HepG2 (cell line): Measurements from ENCODE around the gene DVL3. TPM values are rescaled to one million over a fixed set of nuclear protein-coding genes. Genes with fewer than 3 reads are reported as not detected.
A peak's percentile ranks its signal among the peaks of the same experiment; 100 is the strongest.

ENCODE experiments used
- AHR ChIP-seq: IDR thresholded peaks from 2 replicates; pipeline ENCODE4 v1.6.1; 2018; ENCODE audit warnings: missing genetic modification reagents, missing compliant biosample characterization
- EP300 ChIP-seq, 3 experiments: sonication (generic) in 1 of 3; formaldehyde crosslinking in 1 of 3; IDR thresholded peaks; 2 replicates each; pipeline versions ENCODE4 v1.5.1 to v1.6.1; 2011 to 2020; ENCODE audit warnings: low read depth in 2 of 3, low read length in 2 of 3, borderline replicate concordance in 1 of 3, improper control_type of control experiment in 1 of 3, mild to moderate bottlenecking in 1 of 3, missing genetic modification reagents in 1 of 3, moderate library complexity in 1 of 3
- GABPA ChIP-seq, 2 experiments: IDR thresholded peaks; 2 replicates each; pipeline ENCODE4 v1.6.1; 2011 to 2016; ENCODE audit warnings: low read depth in 2 of 2, low read length in 1 of 2, missing biosample characterization in 1 of 2, missing genetic modification characterization in 1 of 2
- HNRNPUL1 ChIP-seq: fragments of 200-400 bp; formaldehyde crosslinking; IDR thresholded peaks from 2 replicates; pipeline ENCODE4 v1.6.1; 2017; ENCODE audit warnings: low read depth, mild to moderate bottlenecking, low read length, moderate library complexity
- MYNN ChIP-seq: sonication (generic); formaldehyde crosslinking; IDR thresholded peaks from 2 replicates; pipeline ENCODE4 v1.4.0; 2020; ENCODE audit warnings: mild to moderate bottlenecking, low read depth, missing genetic modification reagents
- MZF1 ChIP-seq: sonication (generic); formaldehyde crosslinking; IDR thresholded peaks from 2 replicates; pipeline ENCODE4 v1.8.1; 2023; ENCODE audit warnings: mild to moderate bottlenecking, missing genetic modification reagents, borderline replicate concordance
- RARA ChIP-seq: IDR thresholded peaks from 2 replicates; pipeline ENCODE4 v1.6.1; 2016; ENCODE audit warnings: missing genetic modification reagents, missing compliant biosample characterization
- SRY ChIP-seq: sonication (generic); formaldehyde crosslinking; IDR thresholded peaks from 2 replicates; pipeline ENCODE4 v1.8.0; 2022; ENCODE audit warnings: mild to moderate bottlenecking, missing genetic modification reagents
- ZNF333 ChIP-seq: sonication (generic); formaldehyde crosslinking; IDR thresholded peaks from 2 replicates; pipeline ENCODE4 v1.4.0; 2020; ENCODE audit warnings: mild to moderate bottlenecking, missing genetic modification reagents, borderline replicate concordance
- ZNF605 ChIP-seq: sonication (generic); formaldehyde crosslinking; IDR thresholded peaks from 2 replicates; pipeline ENCODE4 v1.8.0; 2022; ENCODE audit warnings: mild to moderate bottlenecking, missing genetic modification reagents
- polyA plus RNA-seq, 8 experiments: library from polyadenylated mRNA; depleted of rRNA in 3 of 8; stranded (reverse) in 7 of 8; unstranded in 1 of 8; fragments of >200 nt; fragmentation: Illumina TruSeq in 4 of 8; extraction: Trizol in 4 of 8; gene quantifications; 2 replicates each; pipeline versions ENCODE4 v1.2.1 to v1.2.3, GENCODE V29; 2011 to 2016; ENCODE audit warnings: low read depth in 4 of 8, missing spikeins in 1 of 8, mixed read lengths in 1 of 8; ENCODE audit not compliant: insufficient read depth in 1 of 8
- total RNA-seq, 5 experiments: library from RNA; depleted of rRNA; stranded (reverse); fragments of >200 nt; fragmentation: Illumina TruSeq; extraction: Trizol; gene quantifications; 2 replicates each; pipeline ENCODE4 v1.2.3, GENCODE V29; 2016; ENCODE audit warnings: low read depth in 1 of 5
- TF ChIP-seq, protein P1 (sequence below), 2 experiments: sonication (generic) in 1 of 2; formaldehyde crosslinking in 1 of 2; IDR thresholded peaks; 2 replicates each; pipeline versions ENCODE4 v1.4.0 to v1.6.1; 2016 to 2020; ENCODE audit warnings: borderline replicate concordance in 1 of 2, low read depth in 1 of 2, mild to moderate bottlenecking in 1 of 2, missing genetic modification reagents in 1 of 2
- TF ChIP-seq, protein P2 (sequence below): sonication (generic); formaldehyde crosslinking; IDR thresholded peaks from 2 replicates; pipeline ENCODE4 v1.4.0; 2020; ENCODE audit warnings: mild to moderate bottlenecking, missing genetic modification reagents
- TF ChIP-seq, protein P3 (sequence below): IDR thresholded peaks from 2 replicates; pipeline ENCODE4 v1.6.1; 2016; ENCODE audit warnings: missing compliant biosample characterization, missing genetic modification reagents, borderline replicate concordance
- TF ChIP-seq, protein P4 (sequence below): sonication (generic); formaldehyde crosslinking; IDR thresholded peaks from 2 replicates; pipeline ENCODE4 v1.5.0; 2020; ENCODE audit warnings: missing genetic modification reagents
- TF ChIP-seq, protein P5 (sequence below): sonication (generic); formaldehyde crosslinking; IDR thresholded peaks from 2 replicates; pipeline ENCODE4 v1.5.1; 2020; ENCODE audit warnings: mild to moderate bottlenecking, moderate library complexity, missing genetic modification reagents

Gene DVL3
- total and polyA plus RNA-seq, 2 of the 13 experiments (the other 11 are each of a cell fraction or from before 2014, with no cell fraction given) = 29.0 to 36.1 TPM

DNA sequence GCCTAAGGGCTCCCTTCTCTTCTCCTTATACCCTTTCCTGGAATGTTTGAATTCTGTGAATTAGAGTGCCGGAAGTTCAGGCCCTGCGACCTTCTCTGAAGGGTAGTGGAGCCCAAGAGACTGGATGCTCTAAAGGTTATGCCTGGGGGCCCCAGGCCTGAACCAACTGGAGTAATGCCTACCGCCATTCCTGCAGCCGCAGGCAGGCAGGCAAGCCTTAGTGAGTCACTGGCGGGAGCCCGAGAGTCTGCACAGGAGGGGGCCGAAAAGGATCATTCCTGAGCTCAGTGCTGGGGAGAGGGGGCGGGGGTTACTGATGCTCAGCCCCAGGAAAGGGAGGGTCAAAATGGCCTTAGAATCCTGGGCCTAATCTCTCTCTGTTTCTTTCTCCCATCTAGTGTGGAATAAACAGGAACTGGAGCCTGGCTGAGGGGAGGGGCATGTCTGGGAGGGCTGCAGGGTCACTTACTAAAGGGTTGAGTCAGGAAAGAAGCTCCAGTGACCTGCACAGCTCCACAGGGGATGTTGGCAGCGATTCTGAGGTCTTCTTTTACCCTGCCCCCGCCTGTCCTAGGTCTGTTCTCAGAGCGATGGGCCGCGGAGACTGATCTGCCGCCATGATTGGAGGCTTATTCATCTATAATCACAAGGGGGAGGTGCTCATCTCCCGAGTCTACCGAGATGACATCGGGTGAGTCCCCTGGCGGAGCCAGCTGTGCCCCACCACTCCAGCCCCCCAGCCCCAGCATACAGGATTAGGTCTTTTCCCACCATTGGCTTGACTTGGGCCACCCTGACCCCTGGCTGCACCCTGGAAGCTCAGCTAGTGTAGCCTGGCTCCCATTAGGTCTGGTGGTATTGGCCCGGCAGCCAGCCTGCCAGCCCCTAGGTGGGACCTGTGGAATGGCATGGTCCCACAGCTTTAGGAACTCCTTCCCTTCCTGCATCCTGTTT lies 21.5 kb downstream of the DVL3 start (continued):
- TF ChIP-seq, protein P1, sequence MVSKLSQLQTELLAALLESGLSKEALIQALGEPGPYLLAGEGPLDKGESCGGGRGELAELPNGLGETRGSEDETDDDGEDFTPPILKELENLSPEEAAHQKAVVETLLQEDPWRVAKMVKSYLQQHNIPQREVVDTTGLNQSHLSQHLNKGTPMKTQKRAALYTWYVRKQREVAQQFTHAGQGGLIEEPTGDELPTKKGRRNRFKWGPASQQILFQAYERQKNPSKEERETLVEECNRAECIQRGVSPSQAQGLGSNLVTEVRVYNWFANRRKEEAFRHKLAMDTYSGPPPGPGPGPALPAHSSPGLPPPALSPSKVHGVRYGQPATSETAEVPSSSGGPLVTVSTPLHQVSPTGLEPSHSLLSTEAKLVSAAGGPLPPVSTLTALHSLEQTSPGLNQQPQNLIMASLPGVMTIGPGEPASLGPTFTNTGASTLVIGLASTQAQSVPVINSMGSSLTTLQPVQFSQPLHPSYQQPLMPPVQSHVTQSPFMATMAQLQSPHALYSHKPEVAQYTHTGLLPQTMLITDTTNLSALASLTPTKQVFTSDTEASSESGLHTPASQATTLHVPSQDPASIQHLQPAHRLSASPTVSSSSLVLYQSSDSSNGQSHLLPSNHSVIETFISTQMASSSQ (IDR thresholded peaks at IDR 0.05; ENCODE audit: low read depth) = no peak
- TF ChIP-seq, protein P1 (CRISPR knock-in tag; IDR thresholded peaks at IDR 0.05; ENCODE audit: borderline replicate concordance) = no peak
- TF ChIP-seq MZF1 (CRISPR knock-in tag) (no peak), AHR (CRISPR knock-in tag) (no peak), GABPA (IDR thresholded peaks at IDR 0.05; ENCODE audit: low read depth, low read length) (no peak), GABPA (CRISPR knock-in tag; IDR thresholded peaks at IDR 0.05; ENCODE audit: low read depth) (0 out of 2 replicates have a peak, but pooled peaks have one; percentile 10), SRY (CRISPR knock-in tag) (peak; percentile 60; the same call in 1 of the 2 replicates), ZNF605 (CRISPR knock-in tag) (peak; percentile 57; the same call in 1 of the 2 replicates), MYNN (no peak), HNRNPUL1 (no peak), ZNF333 (CRISPR knock-in tag) (no peak), RARA (no peak), EP300 (IDR thresholded peaks at IDR 0.05; ENCODE audit: low read depth in 2 of 2, low read length in 2 of 2) (no peak), EP300 (CRISPR knock-in tag; IDR thresholded peaks at IDR 0.05; ENCODE audit: borderline replicate concordance) (no peak)
- TF ChIP-seq, protein P2, sequence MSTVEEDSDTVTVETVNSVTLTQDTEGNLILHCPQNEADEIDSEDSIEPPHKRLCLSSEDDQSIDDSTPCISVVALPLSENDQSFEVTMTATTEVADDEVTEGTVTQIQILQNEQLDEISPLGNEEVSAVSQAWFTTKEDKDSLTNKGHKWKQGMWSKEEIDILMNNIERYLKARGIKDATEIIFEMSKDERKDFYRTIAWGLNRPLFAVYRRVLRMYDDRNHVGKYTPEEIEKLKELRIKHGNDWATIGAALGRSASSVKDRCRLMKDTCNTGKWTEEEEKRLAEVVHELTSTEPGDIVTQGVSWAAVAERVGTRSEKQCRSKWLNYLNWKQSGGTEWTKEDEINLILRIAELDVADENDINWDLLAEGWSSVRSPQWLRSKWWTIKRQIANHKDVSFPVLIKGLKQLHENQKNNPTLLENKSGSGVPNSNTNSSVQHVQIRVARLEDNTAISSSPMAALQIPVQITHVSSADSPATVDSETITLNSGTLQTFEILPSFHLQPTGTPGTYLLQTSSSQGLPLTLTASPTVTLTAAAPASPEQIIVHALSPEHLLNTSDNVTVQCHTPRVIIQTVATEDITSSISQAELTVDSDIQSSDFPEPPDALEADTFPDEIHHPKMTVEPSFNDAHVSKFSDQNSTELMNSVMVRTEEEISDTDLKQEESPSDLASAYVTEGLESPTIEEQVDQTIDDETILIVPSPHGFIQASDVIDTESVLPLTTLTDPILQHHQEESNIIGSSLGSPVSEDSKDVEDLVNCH (CRISPR knock-in tag) = no peak
- TF ChIP-seq, protein P3, sequence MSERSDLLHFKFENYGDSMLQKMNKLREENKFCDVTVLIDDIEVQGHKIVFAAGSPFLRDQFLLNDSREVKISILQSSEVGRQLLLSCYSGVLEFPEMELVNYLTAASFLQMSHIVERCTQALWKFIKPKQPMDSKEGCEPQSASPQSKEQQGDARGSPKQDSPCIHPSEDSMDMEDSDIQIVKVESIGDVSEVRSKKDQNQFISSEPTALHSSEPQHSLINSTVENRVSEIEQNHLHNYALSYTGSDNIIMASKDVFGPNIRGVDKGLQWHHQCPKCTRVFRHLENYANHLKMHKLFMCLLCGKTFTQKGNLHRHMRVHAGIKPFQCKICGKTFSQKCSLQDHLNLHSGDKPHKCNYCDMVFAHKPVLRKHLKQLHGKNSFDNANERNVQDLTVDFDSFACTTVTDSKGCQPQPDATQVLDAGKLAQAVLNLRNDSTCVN (CRISPR knock-in tag) = no peak
- TF ChIP-seq, protein P4, sequence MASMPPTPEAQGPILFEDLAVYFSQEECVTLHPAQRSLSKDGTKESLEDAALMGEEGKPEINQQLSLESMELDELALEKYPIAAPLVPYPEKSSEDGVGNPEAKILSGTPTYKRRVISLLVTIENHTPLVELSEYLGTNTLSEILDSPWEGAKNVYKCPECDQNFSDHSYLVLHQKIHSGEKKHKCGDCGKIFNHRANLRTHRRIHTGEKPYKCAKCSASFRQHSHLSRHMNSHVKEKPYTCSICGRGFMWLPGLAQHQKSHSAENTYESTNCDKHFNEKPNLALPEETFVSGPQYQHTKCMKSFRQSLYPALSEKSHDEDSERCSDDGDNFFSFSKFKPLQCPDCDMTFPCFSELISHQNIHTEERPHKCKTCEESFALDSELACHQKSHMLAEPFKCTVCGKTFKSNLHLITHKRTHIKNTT (CRISPR knock-in tag) = no peak
- TF ChIP-seq, protein P5, sequence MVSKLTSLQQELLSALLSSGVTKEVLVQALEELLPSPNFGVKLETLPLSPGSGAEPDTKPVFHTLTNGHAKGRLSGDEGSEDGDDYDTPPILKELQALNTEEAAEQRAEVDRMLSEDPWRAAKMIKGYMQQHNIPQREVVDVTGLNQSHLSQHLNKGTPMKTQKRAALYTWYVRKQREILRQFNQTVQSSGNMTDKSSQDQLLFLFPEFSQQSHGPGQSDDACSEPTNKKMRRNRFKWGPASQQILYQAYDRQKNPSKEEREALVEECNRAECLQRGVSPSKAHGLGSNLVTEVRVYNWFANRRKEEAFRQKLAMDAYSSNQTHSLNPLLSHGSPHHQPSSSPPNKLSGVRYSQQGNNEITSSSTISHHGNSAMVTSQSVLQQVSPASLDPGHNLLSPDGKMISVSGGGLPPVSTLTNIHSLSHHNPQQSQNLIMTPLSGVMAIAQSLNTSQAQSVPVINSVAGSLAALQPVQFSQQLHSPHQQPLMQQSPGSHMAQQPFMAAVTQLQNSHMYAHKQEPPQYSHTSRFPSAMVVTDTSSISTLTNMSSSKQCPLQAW = peak; percentile 10; the same call in 1 of the 2 replicates
